GM19043 (cell line): ENCODE data around the gene ABR.
"Not testable (repeated sequence)": the region's sequence is repeated elsewhere in the genome, so short reads cannot be mapped to it uniquely, and the experiment has no call there.

ENCODE experiments used
- ATAC-seq: cut with Tn5 transposase; IDR thresholded peaks from one replicate; pipeline ENCODE4 v1.9.1; 2021; ENCODE audit warnings: low read depth; ENCODE audit not compliant: unreplicated experiment

Gene ABR

DNA sequence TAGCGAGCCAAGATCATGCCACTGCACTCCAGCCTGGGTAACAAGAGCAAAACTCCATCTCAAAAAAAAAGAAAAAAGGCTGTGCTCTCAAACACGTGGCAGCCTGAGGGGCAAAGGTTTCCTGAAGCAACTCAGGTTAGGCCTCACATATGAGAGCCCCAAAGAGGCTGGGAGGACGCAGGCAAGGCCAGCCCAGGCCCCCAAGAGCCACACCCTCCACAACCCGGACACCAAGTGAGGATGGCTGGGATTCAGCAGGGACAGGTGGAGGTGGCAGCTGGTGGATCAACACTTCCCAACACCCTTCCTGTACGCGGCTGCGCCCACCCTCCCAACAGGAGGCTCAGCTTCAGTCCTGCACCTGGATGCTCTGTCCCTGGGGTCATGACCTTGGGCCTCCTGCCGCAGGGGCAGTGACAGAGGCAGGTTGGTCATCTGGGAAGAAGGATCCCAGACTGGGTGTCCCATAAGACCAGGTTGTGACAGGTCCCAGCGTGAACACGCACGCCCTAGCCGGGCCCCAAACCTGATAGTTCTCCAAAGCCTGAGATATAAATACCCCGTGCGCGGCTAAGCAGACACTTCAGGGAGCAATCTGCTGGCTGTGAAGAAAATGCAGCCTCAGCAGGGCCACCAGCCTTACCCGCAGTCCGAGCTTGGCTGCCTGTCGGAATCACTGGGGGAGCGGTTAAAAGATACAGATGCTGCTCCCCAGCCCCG, 104.7 kb downstream of the ABR start:
- ATAC-seq = no peak

GRCh38 chr17:1073963-1074625, 105.7 kb downstream of the ABR start:
- not testable (repeated sequence) for ATAC-seq

- ATAC-seq = no peak
These were observed 106.4 kb downstream of the ABR start for GRCh38 chr17:1073241-1073962.

- no peak for ATAC-seq
These were observed 107.2 kb downstream of the ABR start for GRCh38 chr17:1072551-1072961.

DNA sequence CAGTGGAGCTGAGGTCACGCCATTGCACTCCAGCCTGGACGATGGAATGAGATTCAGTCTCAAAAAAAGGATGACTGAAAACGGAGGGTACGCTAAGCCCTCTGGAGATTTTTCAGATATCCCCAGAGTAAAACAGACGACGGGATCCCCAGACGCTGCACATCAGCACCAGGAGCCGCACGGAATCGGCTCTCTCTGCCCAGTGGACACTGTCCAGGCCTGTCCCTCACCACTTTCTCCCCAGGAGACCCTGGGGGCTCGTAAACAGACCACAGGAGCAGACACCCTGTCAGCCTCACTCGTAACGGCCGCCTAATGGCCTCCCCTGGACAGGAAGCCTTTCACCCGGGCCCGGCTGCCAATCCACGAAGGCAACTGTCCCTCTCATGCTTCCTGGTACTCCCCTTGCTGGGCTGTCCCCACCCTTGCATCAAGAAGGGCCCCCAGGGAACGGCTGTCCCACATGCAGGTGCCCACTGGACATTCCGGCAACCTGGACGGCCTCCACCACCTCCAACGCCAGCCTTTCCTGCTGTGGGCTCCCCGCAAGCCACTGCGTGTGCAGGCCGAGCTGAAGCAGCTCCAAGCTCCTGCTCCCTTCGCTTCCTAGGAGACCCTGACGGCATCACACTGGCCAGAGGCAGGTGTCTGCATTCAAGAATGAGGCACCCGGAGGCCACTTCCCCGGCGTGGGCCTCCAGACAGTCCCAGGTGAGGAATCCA, 108.5 kb downstream of the ABR start:
- ATAC-seq = no peak

DNA sequence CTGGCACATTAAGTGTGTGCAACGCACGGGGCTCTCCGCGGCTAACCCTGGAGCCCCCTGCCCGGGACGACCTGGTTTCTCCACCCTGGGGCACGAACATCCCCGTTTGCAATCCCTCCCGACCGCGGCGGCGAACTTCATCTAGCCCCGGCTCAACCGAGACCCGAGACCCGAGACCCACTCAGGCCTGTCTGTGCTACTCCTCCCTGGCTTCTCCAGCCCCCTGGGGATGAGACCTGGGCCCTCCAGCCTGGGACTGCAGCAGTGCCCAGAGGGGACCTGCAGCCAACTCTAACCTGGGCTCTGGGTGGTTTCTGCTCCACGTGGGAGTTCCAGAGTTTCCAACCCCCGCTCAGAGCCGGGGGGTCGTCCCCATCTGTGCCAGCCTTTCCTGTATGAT, 109.4 kb downstream of the ABR start:
- no peak for ATAC-seq

DNA sequence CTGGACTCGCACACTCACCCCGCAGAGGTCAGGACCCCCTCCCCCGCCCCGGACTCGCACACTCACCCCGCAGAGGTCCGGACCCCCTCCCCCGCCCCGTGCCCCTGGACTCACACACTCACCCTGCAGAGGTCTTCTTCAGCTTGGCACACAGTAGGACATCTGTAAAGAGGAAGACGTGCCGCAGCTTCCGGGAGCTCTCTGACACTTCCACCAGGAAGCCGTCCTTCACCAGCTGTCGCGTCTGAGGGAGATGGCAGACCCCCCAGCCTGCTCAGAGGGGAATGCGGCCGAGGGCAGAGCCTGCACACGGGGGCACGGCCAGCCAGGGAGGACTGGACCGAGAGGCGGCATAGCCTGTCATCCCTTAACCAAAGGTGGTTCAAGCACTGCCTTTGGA, 109.9 kb downstream of the ABR start:
- no peak for ATAC-seq

DNA sequence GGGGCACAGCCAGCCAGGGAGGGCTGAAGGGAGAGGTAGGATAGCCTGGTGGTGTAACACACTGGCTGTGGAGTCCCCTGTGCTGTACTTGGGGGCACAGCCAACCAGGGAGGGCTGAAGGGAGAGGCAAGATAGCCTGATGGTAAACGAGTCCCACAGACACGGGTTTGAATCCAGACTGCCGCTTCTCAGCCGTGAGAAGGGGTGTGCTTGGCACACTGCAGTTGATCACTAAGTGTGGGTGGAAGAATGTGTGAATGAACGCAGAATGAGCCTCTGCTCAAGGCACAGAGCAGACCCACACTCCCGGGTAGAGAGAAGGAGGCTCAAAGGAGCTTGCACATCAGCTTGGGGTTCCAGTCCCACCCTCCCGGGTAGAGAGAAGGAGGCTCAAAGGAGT, 111.4 kb downstream of the ABR start:
- ATAC-seq = no peak

DNA sequence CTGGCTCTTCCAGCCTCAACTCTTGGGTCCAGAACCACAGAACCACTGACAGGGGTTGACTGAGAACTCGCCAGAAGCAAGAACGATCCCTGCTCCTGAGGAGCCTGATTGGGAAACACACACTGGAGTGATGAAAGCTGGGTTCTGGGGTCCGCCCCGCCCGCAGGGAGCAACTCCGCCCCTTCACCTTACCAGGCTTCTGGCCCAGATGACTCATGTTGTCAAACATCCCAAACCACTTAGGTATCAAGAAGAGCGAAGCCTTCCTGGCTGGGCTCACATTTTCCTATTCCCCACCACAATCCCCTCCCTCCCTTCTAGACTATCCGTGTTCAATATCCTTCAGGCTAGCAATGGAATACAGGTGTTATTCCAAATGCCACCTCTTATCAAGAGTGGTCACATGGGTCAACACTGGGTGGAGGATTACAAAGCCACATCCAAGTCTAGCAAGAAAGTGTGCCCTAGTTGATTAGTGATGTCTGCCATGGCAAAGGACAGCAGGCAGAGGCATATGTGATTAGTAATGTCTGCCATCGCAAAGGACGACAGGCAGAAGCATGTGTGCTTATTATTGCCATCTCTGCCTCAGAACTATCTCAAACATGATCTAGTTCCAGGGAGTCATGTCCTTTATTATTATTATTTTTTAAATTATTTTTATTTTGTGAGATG, 112.4 kb downstream of the ABR start:
- ATAC-seq = no peak

GRCh38 chr17:1065416-1065815, 114.4 kb downstream of the ABR start:
- not testable (repeated sequence) for ATAC-seq

DNA sequence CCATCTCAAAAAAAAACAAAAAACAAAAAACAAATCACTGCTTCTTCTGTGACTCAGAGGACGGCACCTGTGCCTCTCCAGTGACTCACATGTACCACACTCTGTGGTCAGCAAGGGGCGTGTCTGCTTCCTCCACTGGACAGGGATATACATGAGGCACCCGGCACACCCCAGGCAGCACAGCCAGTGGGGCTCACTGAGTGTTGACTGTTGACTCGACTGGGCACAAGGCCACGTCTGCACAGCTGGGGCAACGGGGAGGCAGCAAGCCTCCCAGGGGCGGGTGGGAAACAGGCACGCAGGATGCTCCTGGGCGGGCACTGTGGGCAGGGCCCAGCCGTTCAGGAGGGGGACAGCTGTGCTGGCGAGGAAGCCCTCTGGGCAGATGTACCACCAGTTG, 118.8 kb downstream of the ABR start:
- ATAC-seq = no peak

GRCh38 chr17:1059131-1059795, 120.5 kb downstream of the ABR start:
- no peak for ATAC-seq

- no peak for ATAC-seq
These were observed 121.2 kb downstream of the ABR start for GRCh38 chr17:1058423-1059130.

DNA sequence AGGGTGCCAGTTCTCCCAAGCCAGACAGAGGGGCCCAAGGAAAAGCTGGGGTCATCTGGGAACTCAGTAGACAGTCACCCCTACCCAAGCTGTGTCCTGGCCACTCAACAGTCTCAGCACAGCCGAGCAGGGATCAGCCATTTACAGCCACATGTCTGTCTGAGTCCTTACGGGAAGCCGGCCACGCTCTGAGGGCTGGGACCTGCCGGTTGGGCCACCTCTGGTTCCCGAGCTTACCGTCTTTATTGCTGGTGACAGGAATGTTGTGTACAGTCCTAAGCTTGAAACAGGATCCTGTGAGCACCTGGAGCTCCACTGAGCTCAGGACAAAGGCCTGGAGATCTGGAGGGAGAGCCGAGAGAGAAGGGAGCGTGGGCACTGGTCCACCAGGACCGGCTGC, 123.0 kb downstream of the ABR start:
- ATAC-seq = no peak

DNA sequence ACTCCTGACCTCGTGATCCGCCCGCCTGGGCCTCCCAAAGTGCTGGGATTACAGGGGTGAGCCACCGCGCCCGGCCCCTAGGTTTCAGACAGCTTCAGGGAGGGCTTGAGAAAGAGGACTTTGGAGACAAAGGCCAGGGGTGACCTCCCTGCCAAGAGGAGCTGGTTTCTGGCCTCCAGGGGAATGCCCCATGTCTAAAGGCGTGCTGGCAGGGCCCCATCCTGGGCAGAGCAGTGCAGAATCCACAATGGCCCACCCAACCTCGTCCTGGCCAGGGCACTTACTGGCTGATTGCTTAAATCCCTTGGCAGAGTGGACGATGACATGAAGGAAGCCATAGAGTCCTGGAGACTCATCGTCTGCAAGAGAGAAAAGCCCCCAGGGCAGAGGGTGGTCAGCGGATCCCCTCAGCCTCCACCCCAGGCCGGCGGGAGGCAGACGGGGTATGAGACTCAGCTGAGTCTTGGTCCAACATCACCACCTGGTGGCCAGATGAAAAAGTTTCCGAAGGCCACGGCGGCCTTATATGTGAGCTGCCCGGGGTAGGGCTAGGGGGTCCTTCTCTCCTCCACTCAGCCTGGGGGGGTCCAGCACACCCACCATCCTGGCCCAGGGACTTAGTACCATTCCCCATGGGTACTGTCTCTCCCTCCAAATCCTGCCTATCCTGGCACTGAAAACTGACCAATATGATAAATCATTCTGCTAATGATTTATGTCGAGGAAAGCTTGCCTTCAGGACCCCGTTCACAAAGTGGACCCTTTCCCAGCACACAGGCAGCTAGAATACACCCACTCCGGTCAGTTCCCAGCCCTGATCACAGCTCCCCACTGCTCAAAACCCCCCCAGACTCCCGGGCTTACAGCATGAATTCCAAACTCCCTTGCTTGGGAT, 123.8 kb downstream of the ABR start:
- ATAC-seq = no peak

- no peak for ATAC-seq
These were observed 124.5 kb downstream of the ABR start for GRCh38 chr17:1055231-1055630.

DNA sequence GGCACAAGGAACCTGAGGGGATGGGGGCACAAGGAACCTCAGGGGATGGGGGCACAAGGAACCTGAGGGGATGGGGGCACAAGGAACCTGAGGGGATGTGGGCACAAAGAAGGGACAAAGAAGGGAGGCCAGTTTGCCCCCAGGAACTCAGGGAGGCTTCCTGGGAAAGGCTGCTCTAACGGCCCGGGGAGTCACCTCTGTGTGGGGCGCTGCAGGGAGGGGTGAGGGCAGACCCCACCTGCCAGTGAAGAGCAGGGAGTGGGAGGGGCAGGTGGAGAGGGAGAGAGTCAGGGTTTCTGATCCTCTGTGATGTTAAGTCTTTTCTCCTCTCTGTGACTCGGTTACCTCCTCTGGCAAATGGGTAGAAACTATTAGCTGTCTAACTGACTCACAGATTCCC, 125.1 kb downstream of the ABR start:
- ATAC-seq = no peak

GRCh38 chr17:1053661-1054360, 126.0 kb downstream of the ABR start:
- no peak for ATAC-seq
